Panc1 (cell line): Measurements from ENCODE around the gene ADAMTS15. TPM values are rescaled to one million over a fixed set of nuclear protein-coding genes. Genes with fewer than 3 reads are reported as not detected.
A peak's percentile ranks its signal among the peaks of the same experiment; 100 is the strongest.

ENCODE experiments used
- ATAC-seq: fragments of 200-7000 bp; cut with Tn5 transposase; 2 replicates; pipeline ENCODE4 v1.9.1; 2020; ENCODE audit warnings: mild to moderate bottlenecking, moderate library complexity
- BruUV-seq: library from RNA; stranded (reverse); fragments of 400-500 nt; replicated peaks from 2 replicates; lab custom pipeline; 2021; lab: Mats Ljungman, UMichigan
- CTCF ChIA-PET: fragments of 300-600 bp; sonication (Branson Sonifier 250); formaldehyde crosslinking; loops from one replicate; lab custom pipeline; 2022; ENCODE audit warnings: antibody characterized with exemption; lab: Charles Lee
- POLR2A ChIA-PET: fragments of 300-600 bp; sonication (Branson Sonifier 250); formaldehyde crosslinking; loops from one replicate; lab custom pipeline; 2022; ENCODE audit warnings: antibody characterized with exemption; lab: Charles Lee
- DNase-seq: peaks from one replicate; pipeline ENCODE4 v3.0.0-alpha.2; 2010; ENCODE audit warnings: low read depth, low spot score
- H3K27ac ChIP-seq: 2 replicates; pipeline ENCODE4 v1.5.1; 2011; ENCODE audit warnings: mild to moderate bottlenecking, low read length, inconsistent platforms
- H3K27me3 ChIP-seq: fragments of 200-500 bp; sonication (Bioruptor generic); 2 replicates; pipeline ENCODE4 v1.6.0; 2014; ENCODE audit warnings: low read length, inconsistent platforms; ENCODE audit not compliant: control insufficient read depth, insufficient read depth
- H3K36me3 ChIP-seq: fragments of 200-500 bp; sonication (Bioruptor generic); 2 replicates; pipeline ENCODE4 v1.5.1; 2014; ENCODE audit warnings: inconsistent platforms, mild to moderate bottlenecking, low read length, moderate library complexity; ENCODE audit not compliant: control insufficient read depth, insufficient read depth
- H3K4me1 ChIP-seq: 2 replicates; pipeline ENCODE4 v1.5.1; 2011; ENCODE audit warnings: inconsistent platforms, mild to moderate bottlenecking, low read length, moderate library complexity; ENCODE audit not compliant: control insufficient read depth, insufficient read depth
- H3K4me3 ChIP-seq, 2 experiments: 2 replicates each; pipeline ENCODE4 v1.5.1; 2011 to 2012; ENCODE audit warnings: low read depth in 2 of 2, low read length in 2 of 2, mild to moderate bottlenecking in 2 of 2, inconsistent platforms in 1 of 2, moderate library complexity in 1 of 2
- H3K9me3 ChIP-seq: fragments of 200-500 bp; sonication (Bioruptor generic); 2 replicates; pipeline ENCODE4 v1.5.1; 2014; ENCODE audit warnings: low read depth, mild to moderate bottlenecking, inconsistent platforms, low read length, moderate library complexity; ENCODE audit not compliant: control insufficient read depth, insufficient read depth
- CTCF ChIP-seq: fragments of 450-650 bp; IDR thresholded peaks from 2 replicates; pipeline ENCODE4 v1.5.1; 2017; ENCODE audit warnings: mild to moderate bottlenecking
- POLR2AphosphoS5 ChIP-seq: IDR thresholded peaks from 2 replicates; pipeline ENCODE4 v1.6.1; 2012; ENCODE audit warnings: mild to moderate bottlenecking, low read depth, low read length, moderate library complexity
- REST ChIP-seq, 2 experiments: IDR thresholded peaks; 2 replicates each; pipeline ENCODE4 v1.6.1; 2011 to 2012; ENCODE audit warnings: low read depth in 2 of 2, control low read depth in 1 of 2, low read length in 1 of 2, mild to moderate bottlenecking in 1 of 2, moderate library complexity in 1 of 2; ENCODE audit not compliant: insufficient read depth in 1 of 2
- SIN3A ChIP-seq: IDR thresholded peaks from 2 replicates; pipeline ENCODE4 v1.6.1; 2012; ENCODE audit warnings: low read depth, mild to moderate bottlenecking, low read length, moderate library complexity, borderline replicate concordance; ENCODE audit not compliant: insufficient read depth
- TCF7L2 ChIP-seq: IDR thresholded peaks from 2 replicates; pipeline ENCODE4 v1.6.1; 2011; ENCODE audit warnings: mild to moderate bottlenecking, low read depth, low read length, inconsistent platforms
- in situ Hi-C: cut with HindIII; loops from 2 replicates; pipeline ENCODE4 v1.10.0; 2016; ENCODE audit warnings: low sequenced_read_pairs, low pct_unique_long_range_greater_than_20kb
- intact Hi-C: fragments of 100-400 bp; cut with micrococcal nuclease; formaldehyde crosslinking; loops from one replicate; pipeline ENCODE4 v1.10.0; 2022; ENCODE audit not compliant: unreplicated experiment
- total RNA-seq: library from RNA; stranded (reverse); gene quantifications from one replicate; pipeline ENCODE4 v1.2.1, GENCODE V29; 2021; ENCODE audit not compliant: unreplicated experiment

Gene ADAMTS15
- total RNA-seq, 1 experiment from 2014 or later, result 39.9 TPM

- Histone ChIP-seq H3K27ac (no peak overlapping the region), H3K4me3 (no peak overlapping the region), H3K4me1 (peaks cover 8% of the 10 kb centered on the region; the same call in 1 of the 2 replicates), H3K9me3 (no peaks in the 10 kb centered on the region), H3K36me3 (no peaks in the 10 kb centered on the region), H3K27me3 (0 out of 2 replicates have a peak, but pooled peaks cover 5% of the 10 kb centered on the region)
- intact Hi-C loops (no loop called here), in situ Hi-C loops (no loop called here)
- POLR2A ChIA-PET, result no interaction called here
- DNase-seq (peak; percentile 25), ATAC-seq (peak; percentile 69)
- TF ChIP-seq SIN3A (no peak), TCF7L2 (no peak), CTCF (no peak), REST (IDR thresholded peaks at IDR 0.05; ENCODE audit: insufficient read depth in 1 of 2, low read depth in 2 of 2, low read length in 1 of 2) (no peak), POLR2AphosphoS5 (no peak)
- BruUV-seq, result no TSS peak
- CTCF ChIA-PET, result no interaction called here
Observed at GRCh38 chr11:130403271-130403804, 45.1 kb upstream of the ADAMTS15 start.

- POLR2A ChIA-PET, result interaction anchor here (0.7 kb wide), 1 partner anchor 202 kb away, joined by 5 read pairs; no protein-coding TSS in a partner anchor
- ATAC-seq (no peak), DNase-seq (no peak)
- Histone ChIP-seq H3K36me3 (no peaks in the 10 kb centered on the region), H3K27ac (no peak overlapping the region), H3K4me1 (peaks cover 8% of the 10 kb centered on the region; the same call in 1 of the 2 replicates), H3K4me3 (no peak overlapping the region), H3K27me3 (0 out of 2 replicates have a peak, but pooled peaks cover 2% of the 10 kb centered on the region), H3K9me3 (no peaks in the 10 kb centered on the region)
- in situ Hi-C loops, result no loop called here
- no TSS peak for BruUV-seq
- CTCF ChIA-PET, result no interaction called here
- TF ChIP-seq TCF7L2 (no peak), POLR2AphosphoS5 (no peak), SIN3A (no peak), REST (IDR thresholded peaks at IDR 0.05; ENCODE audit: insufficient read depth in 1 of 2, low read depth in 2 of 2, low read length in 1 of 2) (no peak), CTCF (no peak)
- intact Hi-C loops, result no loop called here
Observed at GRCh38 chr11:130403967-130404366, 44.5 kb upstream of the ADAMTS15 start.
